GM18498 (cell line): ENCODE measurements around the gene FGF14.

Source experiments
- ATAC-seq: cut with Tn5 transposase; IDR thresholded peaks from one replicate; pipeline ENCODE4 v1.9.1; 2021; ENCODE audit warnings: mild to moderate bottlenecking, moderate library complexity; ENCODE audit not compliant: unreplicated experiment

FGF14 gene

DNA sequence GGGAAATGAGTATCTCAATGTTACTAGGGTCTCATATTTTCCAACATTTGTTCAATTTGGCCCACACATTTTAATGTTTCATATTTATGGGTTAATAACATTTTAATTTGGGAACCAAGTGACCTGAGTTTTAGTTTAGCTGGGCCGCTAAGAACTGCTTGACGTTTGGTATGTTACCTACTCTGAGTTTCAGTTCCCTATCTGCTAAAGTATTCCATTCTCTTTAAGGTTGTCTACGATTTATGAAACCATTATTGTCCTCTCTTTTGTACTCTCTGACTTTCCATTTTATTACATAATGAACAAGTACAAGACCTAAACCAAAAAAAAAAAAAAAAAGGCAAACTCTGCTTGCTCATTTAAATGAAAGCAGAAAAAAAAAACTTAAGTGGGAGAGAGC, 89.9 kb downstream of the FGF14 start:
- ATAC-seq = peak; percentile 64

DNA sequence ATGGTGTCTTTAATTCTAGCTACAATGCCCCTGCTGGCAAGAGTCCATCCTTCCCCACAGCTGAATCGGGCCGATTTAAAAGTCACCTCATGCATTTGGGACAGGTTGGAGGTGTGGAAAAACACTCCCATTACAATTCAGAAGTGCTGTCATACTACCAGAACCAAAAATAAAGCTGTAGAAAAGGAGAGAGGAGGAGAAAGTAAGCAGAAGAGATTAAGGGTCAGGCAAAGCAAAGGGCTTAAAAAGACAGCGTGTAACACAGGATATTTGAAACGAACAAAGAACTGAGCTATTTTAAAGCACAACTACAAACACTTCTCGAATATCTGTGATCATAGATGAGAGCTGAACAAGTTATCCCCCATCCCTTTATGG, 90.4 kb downstream of the FGF14 start:
- no peak for ATAC-seq

DNA sequence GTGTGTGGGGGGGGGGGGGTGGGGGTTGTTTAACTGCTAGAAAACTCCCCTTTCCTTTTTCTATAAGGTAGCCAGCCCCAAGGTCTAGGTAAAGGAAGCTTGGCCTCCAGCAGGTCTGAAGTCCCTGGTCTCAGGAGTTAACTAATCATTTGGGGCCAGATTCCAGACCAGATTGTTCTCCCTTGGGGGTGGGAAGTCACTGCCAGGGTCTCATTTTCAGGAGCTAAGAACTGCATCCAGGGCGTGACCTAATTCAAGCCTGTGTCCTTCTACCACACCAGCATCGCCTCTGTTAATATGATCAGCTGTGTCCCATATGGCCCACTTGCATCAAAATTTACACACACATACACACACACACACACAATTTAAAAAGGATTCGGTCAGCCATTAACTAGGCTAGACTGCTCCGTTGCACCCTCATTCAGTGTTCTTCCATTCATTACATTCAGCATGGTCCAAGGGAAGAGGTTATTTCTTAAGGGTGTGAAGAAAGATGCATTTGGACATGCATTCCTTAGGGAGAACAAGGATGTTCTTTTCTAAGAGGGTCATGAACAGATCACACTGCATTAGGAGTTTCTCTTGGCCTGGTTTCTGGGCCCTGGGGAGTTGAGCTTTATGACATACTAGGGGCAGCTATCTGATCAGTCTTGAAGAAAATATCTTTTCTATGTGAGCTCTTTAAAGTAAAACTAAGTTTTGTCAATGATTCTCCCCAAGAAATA, 91.0 kb downstream of the FGF14 start:
- ATAC-seq = no peak

DNA sequence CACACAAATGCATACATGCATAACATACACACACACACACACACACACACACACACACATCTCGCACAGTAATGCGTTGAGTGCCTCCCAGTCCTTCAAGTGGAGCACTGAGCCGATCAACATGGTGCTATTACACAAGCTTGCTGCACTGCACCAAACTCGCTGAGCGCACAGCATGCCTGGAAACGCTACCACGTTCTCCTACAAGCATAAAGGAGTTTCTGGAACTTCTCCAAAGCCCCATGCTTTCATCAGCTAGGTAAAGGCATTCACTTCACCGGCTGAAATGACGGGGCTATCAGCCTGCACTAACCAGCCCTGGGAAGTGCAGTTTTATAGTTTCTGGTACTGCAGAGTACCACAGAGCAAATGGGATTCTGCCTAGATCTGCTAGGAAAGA, 92.7 kb downstream of the FGF14 start:
- ATAC-seq = no peak

DNA sequence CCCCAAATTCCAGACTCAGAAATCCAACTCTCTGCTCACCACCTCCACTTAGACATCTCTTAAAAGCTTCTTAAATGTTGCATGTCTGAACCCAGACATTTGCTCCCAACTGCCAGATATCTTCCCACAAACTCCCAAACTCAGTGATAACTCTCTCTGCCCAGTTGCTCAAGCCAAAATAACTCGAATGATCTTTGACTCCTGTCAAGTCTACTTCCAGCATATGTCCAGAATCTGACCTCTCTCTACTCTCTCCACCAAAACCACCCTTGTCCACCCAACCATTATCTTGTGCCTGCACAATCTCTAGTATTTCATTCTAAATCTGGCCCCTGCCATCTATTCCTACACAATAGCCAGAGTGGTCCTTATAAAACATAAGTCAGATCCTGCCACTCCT, 99.3 kb downstream of the FGF14 start:
- ATAC-seq = no peak

DNA sequence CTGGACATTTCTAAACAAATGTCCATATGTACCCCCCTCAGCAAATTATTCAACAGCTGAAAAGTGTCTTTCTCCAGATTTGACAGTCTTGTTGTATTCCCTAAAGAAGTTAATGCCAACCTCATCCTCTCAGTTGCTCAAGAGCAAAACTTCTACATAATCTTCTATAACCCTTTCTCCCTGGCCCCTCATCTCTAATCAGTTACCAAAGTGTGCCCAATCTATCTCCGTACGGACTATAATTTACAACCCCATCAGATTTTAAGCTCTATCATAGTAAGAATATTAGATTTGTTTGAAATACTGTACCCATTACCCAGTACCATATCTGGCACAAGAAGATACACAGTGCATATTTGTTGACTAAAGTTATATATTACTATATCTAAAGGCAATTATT, 101.5 kb downstream of the FGF14 start:
- no peak for ATAC-seq

DNA sequence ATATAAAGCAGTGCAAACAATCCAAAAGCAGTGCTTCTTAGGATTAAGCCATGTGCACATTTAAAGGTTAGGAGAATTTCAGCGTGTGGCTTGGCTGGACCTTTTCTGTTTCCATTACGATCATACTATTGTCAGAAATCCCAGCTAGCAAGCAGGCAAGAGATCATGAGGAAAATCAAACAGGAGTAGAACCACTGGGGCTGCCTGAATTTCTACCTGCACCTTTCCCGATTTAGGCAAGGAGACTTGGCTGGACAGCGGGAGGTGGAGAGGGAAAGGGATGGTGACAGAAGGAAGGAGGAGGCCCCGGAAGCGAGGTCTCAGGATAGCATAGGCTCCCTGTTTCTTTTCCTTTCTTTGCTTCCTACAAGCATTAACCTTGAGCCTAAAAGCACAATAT, 102.5 kb downstream of the FGF14 start:
- ATAC-seq = no peak

DNA sequence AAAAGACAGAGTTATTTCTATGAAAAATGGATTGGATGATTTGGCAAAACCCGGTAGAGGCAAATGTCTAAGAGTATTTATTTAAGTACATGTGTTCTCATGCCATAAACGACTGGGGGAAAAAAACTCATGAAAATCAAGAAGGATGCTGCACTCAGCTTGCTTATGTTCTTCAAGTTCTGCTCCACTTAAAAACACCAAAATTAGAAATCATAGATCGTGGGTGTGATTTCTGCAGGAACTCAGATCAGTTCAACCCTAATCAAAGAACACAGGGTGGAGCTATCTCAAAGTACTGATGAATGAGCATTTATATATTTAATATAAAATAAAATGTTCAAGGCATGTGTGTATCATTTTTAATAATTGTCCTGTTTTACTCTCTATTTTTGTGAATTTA, 103.8 kb downstream of the FGF14 start:
- ATAC-seq = no peak

DNA sequence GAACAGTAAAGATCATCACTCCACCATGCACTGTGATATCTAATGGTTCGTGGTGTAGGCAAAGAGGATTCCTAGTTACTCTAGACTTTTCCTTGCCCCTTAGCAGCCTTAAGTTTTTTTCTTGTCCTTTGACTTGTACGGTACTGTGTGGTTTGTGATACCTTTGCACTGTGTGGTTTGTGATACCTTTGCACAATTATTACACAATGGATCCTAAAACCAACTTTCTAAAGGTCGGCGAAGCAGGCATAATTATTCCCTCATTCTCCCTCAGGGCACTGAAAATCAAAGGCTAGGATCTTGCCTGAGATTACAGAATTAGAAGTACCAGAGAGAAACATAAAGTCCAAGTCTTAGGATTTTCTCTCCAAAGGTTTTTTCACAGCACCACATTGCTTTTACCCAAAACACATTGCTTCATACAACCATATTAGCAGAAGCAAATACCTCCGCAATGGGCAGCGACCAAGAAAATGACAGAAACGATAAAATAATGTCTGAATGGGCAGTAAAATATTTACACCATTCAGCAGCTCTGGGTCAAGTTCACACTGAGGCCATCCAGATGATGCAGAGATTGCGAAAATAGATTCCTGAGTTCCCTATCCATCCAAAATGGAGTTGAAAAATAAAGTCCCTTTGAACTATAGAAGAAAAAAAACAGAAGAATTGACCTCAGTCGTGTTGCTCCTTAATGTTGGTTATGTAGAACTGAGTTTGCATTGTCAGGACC, 106.4 kb downstream of the FGF14 start:
- no peak for ATAC-seq

DNA sequence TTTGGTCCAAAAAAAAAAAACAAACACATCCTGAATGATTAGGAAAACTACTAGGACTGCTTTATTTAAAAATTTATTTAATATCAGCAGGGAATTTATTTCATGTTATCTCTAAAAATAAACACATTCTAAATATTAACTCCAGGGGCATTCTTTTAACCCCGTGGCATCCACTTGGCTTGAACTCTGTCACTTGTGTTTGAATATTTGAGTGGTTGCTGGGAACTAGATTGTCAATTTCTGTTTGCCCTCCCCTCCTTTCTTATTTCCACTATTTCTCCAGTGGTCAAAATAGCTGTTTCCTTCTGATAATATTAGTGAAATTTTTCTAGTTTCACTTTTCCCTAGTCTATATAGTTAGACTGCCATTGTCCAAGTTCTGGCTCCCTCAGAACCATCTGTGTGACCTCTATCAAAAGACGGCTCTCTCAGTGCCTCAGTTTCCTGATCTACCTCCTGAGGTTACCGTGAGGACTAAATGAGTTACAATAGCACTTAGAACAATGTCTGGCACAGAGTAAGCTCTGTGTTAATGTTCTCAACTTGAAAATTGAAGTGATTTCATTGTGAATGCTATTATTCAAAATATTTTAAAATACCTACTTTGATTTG, 107.3 kb downstream of the FGF14 start:
- ATAC-seq = no peak

DNA sequence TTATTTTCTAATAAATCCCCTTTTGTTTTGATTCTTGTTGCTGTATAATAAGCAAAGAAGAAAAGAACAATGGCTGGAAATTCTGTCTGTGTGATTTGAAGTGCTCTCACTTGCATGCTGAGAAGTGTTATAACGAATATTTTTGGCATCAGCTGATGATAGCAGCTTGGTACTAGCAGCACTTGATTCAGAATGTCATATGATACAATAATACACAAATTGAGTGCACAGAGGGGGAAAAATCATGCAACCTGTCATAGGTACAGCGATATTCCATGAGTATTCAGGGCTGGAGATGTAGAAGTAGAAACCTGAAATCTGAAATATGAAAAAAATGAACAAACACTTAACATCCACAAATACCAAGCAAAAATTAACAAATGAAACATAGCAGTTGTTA, 108.1 kb downstream of the FGF14 start:
- no peak for ATAC-seq

DNA sequence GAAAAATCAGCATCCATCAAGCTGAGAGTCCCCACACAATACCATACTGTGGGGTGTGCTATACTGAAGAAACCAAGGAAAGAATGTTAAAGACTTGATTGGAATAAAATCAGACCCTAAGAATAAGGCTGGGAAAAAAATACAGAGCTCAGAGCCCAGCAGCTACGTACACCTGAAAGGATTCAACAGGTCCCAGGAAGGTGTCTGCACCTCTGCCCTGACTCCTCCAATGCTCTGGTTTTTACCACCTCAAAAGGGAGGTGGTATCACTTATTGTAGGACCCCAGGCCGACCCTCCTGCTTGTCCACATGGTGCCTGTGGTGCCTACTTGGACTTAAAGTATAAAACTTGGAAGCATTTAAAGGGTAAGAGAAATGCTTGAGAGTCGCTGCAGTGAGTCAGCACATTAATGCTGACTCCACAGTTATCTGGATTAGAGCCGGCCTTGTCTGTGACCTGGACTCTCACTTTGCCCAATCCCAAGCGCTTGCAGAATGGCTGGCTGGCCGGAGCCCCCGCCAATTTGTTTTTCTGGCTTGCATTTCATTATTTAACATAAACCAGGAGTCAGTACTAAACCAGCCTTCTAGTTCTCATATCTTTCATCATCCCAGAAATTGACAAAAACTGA, 110.1 kb downstream of the FGF14 start:
- ATAC-seq = no peak

DNA sequence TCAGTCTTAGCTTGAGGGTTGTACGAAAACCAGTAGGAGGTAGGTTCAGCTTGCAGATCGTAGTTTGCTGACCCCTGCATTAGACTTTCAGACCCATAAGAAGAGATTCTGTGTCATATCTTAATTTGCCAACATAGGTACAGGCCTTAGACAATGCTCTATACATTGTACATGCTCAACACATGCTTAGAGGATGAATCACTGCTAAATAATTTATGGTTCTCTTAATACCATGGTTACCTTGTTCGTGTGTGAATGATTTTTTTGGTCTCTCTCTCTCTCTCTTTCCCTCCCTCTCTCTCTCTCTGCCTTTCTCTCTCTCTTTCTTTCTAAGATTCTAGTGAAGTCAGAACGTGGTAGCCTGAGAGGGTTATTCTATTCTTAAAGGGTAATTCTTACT, 112.2 kb downstream of the FGF14 start:
- ATAC-seq = no peak

DNA sequence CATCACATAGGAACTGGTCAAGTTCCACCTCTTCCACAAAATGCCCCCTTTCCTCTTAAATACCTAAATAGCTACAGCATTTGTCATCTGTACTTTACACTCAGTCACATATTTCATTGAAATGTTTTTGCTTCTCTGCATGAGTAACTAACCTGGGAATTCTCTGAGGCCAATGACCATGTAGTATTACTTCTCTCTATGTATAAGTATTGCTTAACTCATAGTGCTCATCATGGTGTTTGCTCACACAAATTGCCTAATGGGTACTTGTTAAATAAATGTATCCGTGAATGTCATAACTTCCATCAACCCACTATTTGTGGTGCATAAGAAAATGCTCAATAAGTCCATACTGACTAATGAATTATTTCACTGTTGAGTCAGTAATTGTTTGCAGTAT, 115.5 kb downstream of the FGF14 start:
- ATAC-seq = no peak

DNA sequence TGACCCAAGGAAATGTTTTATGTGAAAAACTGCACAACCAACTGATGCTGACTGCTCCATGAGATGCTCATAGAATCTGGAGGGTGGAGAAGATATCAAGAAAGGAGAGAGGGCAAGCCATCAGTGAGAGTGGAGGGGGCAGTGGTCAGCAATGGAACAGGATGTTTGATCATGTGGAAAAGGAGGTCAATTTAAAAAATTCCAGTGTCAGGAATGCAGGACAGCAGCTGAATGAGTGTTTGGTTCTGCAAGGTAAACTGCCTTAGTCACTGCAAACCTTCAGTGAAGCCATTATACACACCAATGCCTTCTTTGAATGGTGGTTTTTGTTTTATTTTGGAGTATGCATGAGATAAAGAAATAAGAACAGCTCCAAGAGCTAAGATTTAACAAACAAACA, 121.5 kb downstream of the FGF14 start:
- no peak for ATAC-seq

DNA sequence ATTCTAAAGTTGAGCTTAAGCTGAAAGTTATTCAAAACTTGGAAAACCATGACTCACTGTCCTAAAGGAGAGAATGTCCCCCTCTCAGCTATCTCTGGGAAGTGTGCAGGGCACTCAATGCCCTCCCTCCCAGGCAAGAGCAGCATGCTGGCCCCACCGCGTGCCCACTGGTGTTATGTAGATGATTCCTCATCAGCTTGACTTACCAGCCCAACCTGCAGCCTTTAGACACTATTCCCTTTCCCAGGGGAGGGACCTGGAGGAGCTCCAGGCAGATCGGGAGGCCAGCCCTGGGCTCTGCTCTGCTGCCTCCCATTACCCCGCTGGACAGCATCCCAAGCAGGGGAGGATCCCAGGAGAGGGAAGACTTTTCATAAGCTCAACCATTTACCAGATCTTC, 124.6 kb downstream of the FGF14 start:
- ATAC-seq = no peak

DNA sequence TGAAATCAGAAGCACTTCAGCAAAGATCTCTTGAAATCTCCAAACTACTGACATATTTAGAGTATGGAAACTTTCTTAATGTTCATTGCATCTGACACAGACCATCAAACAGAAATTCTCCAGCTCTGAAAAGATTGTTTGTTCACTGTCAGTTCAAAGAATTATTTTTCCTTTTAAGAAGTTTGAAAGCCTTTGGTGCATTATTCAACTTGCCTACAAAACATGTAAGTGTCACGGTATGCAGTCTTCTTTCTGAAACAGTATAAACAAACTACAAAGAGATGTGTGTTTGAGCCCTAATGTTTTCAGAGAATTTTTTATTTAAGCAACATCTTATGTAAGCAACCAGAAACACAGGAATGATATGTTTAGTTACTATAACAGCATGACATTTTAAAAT, 125.4 kb downstream of the FGF14 start:
- ATAC-seq = no peak

DNA sequence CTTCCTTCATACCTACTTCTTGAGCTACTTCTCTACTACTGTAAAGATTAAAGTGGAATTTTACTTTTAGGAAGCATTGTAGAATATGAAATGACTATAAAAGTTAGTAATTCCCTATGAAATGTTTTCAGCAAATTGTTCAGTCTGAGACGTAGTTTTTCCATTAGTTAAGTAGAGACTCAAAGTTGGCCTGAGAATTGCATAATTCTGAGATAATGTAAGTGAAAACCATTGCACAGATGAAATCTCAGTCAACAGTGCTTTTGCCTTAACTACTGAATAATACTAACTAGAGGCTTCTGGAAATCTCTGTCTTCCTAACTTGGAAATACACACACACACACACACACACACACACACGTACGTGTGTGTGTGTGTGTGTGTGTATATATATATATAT, 125.9 kb downstream of the FGF14 start:
- ATAC-seq = no peak

DNA sequence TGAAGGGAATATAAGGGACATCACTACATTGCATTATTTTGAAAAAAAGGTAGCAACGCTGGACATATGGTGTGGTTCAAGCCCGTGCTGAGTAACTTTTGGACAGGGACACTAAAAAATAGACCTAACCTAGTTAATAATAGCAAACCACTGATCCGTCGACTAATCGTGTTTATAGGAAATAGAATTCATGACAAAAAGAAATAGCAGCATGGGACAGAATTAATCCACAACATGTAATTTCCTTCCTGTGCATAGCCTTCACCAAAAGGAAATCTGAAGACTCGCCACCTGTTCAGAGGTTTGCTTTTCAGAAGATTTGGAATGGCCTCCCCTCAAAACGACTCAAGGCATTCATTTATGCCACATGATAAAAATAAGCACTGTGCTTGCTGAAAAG, 128.7 kb downstream of the FGF14 start:
- no peak for ATAC-seq

DNA sequence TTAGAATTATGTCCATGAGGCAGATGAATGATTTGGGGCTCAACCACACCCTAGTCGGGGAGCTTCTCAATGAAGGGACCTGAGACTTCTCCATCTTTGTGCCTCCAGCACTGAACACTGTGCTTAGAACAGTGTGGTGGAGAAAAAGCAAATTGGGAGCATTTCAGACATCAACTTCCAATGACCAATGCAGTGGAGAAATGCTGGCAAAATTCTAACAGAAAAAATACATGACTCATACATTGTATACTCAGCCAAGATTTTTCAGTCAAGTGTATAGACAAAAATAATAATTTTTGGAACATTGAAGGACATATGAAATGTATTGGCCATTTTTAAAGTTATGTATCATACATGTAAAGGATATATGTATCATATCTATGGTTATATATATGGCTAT, 134.7 kb downstream of the FGF14 start:
- ATAC-seq = no peak

DNA sequence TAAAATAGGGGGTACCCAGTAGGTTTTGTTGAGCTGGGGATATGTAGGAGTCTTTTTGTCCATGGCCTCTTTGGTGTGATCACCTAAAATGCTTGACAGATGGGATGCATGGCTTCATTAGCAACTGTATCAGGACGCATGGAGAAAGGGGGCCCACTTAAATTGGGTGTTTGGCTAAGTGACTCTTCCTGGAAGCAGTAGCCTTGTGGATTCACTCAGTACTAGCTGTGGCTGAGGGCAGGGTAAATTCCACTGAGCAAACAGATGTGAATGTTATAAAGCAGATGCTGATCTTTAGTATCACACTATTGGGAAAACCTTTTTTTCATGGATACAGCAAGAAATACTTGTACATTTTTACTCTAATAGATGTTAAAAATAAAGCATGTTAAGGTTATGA, 140.0 kb downstream of the FGF14 start:
- ATAC-seq = no peak

DNA sequence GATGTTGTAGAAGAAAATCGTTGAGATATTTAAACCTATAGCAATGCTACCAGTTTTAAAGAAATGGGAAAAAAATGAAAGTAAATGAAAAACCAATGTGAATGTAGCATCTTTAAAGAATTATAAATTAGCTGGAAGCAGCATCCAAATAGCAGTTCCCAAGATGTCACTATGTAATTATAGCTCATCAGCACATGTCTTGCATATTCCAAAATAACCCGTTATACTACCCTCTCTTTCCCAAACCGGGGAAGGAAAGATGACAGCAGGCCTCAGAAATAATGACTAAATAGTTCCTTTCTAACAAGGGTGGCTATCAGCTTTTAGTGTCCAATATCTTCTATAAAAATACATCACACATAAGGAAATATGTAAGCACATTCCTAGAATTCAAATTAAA, 140.5 kb downstream of the FGF14 start:
- no peak for ATAC-seq
